Activated CD8-positive, alpha-beta memory T cell treated with anti-CD3 and anti-CD28 coated beads for 24 hours (primary cell): Measurements from ENCODE around the gene ATP6AP1.

Experiments used
- DNase-seq: peaks from one replicate; pipeline ENCODE4 v3.0.0-alpha.2; 2020

The ATP6AP1 gene

DNA sequence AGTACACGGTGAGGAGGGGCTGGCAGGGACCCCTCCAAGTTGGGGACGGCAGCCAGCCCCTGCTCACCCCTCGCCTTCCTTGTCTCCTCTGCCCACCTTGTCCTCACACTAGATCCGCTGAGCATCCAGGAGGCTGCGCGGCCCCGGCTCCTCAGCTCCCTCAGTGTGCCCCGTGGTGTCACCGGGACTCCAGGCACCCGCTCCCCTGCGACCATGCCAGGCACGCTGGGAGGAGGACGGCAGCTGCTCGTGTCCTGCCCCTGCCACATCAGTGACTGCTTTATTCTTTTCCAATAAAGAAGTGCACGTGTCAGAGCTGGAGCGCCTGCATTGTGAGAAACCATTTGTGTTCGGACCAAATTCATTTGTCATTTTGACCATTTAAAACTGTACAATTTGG, 21.8 kb downstream of the ATP6AP1 start:
- no peak for DNase-seq

DNA sequence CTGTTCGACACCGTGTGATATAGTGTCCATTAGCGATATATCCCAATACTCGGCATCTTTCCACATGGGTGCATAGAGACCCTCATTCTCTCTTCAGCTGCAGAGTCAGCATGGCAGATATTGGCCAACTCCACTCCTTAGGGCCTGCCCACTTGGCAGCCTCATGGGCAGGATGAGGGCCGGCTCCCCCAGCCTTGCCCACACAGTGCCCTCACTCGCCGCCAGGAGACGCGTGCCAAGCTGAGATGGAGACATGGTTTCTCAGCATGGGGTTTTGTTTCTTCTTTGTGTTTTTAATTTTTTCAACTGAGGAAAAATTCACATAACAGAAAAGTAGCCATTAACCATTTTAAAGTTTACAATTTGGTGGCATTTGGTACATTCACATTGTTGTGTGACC, 24.3 kb downstream of the ATP6AP1 start:
- DNase-seq, result no peak

DNA sequence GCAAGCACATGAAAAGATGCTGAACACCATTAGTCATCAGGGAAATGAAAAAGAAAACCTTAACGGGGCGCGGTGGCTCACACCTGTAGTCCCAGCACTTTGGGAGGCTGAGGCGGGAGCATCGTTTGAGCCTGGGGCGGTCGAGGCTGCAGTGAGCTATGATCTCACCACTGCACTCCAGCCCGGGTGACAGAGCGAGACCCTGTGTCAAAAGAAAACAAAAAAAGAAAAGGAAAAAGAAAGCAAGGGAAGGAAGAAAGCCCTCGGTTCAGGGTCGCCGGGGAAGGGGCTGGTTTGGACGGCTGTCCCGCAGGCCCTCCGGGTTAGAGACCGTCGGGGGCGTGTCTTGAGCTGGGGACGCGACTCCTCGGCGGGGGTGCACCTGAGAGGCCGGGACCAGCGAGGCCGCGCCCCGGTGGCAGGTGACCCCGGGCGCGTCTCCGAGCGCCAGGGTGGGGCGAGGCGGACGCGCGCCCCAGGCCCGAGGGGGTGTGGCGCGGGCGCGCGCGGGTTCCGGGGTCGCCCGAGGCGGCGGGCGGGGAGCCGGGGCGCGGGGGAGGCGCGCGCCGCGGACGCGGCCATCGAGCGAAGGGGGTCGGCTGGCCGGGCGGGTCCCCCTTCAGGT, 29.1 kb downstream of the ATP6AP1 start:
- DNase-seq, result no peak

DNA sequence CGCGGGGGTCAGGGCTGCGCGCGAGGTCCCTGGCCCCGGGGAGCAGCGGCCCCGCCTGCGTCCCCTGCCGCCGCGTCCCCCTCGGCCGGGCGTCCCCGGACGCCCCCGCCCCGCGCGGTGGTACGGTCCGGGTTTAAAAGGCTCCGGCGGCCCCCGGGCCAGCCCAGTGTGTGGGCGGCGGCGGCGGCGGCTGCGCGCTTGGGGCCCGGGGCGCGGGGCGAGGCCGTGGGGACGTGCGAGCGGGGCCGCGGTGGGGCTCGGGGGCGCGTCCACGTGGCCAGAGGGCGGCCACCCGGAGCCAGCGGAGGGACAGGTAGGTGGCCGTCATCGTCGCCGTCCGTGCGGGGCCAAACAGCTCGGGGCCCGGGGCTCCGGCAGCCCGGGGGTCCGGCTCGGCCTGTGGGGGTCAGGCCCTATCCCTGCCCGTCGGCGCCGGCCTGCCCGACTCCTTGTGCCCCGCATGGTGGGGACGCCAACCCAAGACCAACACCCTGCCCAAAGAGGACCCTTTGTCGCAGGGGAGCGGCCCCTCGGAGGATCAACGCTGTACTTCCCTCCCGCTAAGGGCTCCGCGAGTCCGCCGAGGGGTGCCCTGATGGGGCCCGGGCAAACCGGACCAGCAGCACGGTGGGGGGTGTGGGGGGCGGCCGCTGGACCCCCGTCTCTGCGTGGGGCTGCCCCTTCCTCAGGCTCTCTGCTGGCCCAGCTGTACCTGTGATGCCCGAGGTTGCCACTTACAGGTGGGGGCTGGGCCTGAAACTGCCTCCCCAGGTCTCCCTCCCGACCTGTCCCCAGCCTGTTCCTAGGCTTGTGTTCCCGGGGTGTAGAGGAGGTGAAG, 29.9 kb downstream of the ATP6AP1 start, which contains the start of gene PLXNA3:
TSS of gene PLXNA3 (plus strand) at position 166 of the 838 bp plus-strand sequence. CDS start 1,903 bp downstream, outside the sequence.
- DNase-seq, result peak; percentile 84

DNA sequence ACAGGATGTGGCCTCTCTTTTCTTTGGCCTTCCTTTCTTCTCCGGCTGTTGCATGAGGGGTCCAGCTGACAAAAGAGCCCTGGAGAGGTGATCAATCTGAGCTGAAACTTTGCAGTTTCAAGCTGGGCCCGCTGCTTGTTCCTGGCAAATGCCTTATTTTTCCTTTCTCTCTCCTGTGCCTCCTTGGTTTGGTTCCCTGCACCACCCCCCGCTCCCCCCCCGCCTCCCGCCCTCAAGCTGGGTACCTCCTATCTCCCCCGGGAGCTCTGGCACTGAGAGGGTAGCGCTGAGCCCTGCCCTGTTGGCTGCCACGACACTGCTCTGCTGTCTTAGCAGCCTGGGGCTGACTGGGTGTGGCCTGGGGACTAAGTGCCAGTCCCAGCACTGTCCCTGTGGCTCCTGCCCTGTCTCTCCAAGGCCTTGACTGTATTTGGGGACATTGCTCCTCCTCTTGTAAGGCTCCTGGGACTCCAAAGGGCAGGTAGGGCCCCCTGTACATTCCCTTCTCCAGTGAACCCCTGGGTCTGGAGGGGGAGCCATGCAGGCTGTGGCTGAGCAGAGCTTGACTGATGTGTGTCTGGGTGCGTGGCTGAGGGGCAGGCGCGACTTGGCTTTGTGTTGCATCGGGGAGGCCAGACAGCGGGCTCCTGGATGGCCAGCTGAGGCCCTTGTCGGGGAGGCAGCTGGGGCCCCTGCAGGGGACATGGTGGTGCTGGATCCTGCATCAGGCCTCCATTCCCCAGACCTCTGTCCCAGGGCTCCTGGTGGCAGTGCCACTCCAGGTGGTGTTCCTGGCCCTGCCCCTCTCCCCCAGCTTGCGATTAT, 30.7 kb downstream of the ATP6AP1 start:
- peak; percentile 65 for DNase-seq

DNA sequence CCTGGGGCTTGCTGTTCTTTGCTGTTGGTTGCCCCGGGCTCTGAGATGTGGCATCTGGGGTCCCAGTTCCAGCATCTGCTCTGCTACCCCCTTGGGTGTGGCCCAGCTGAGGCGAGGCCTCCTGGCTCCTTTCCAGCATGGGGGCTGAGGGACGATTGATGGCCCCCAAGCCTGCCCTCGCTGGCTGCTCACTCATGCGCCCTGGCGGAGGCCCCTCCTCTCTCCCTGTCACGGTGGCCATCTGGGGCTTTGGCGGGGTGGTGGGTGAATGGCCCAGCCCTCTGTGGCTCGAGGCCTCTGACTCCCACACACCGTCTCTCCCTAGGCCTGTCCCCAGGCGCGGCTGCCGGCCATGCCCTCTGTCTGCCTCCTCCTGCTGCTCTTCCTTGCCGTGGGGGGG, 31.4 kb downstream of the ATP6AP1 start:
- DNase-seq, result no peak

DNA sequence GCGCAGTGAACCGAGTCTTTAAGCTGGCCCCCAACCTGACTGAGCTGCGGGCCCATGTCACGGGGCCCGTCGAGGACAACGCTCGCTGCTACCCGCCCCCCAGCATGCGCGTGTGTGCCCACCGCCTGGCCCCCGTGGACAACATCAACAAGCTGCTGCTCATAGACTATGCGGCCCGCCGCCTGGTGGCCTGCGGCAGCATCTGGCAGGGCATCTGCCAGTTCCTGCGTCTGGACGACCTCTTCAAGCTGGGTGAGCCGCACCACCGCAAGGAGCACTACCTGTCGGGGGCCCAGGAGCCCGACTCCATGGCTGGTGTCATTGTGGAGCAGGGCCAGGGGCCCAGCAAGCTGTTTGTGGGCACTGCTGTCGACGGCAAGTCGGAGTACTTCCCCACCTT, 31.8 kb downstream of the ATP6AP1 start:
- no peak for DNase-seq

DNA sequence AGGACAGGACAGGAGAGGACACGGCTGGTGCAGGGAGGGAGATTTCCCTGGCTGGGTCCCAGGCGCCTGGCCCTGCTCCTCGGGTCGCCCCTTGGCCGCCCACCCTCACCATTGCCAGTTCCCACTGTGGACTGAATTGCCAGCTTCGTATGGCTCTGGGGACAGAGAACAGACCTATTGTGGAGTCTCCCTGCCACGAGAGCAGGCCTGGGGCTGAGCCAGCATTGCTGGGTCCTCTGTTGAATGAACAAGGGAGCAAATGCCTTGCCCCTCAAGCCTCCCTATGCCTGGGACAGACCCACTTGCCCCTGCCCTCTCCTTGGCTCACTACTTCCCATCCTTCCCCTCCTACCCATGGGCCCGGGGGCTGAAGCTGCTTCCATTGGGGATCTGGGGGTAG, 33.9 kb downstream of the ATP6AP1 start:
- no peak for DNase-seq

DNA sequence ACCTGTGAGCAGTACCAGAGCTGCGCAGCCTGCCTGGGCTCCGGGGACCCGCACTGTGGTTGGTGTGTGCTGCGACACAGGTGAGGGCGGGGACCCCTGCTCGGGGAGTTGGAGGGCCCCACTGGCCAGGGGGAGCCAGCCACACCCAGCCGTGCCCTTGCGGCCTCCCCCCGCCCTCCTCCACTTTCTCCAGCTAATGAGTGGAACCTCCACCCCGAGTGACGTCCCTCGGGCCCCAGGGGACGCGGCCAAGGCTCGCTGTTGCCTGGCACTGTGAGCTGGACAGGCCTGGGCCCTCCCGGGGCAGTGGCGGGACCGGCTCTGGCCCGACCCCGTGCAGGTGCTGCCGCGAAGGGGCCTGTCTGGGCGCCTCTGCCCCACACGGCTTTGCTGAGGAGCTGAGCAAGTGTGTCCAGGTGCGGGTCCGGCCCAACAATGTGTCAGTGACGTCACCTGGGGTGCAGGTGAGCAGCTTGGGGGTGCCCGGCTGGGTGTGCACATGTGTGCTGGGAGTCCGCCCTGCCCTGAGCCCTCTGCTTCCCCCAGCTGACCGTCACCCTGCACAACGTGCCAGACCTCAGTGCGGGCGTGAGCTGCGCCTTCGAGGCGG, 35.2 kb downstream of the ATP6AP1 start:
- DNase-seq, result no peak

DNA sequence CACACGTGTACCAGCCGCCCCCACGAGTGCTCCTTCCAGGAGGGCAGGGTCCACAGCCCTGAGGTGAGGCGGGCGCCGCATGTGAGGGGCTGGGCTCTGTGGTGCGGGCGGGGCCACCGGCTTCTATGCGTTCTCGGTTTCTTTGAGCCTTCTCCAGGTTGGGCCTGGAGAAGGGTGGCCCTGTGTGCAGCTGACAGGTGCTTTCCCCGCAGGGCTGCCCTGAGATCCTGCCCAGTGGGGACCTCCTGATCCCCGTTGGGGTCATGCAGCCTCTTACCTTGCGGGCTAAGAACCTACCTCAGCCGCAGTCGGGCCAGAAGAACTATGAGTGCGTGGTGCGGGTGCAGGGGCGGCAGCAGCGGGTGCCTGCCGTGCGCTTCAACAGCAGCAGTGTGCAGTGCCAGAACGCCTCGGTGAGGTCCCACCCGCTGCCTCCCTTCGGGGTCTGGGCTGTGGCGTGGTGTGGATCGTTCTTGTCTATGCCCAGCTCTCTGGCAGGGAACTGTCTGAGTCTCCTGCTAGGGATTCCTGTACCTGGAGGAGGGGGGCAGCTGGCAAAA, 36.4 kb downstream of the ATP6AP1 start:
- no peak for DNase-seq

DNA sequence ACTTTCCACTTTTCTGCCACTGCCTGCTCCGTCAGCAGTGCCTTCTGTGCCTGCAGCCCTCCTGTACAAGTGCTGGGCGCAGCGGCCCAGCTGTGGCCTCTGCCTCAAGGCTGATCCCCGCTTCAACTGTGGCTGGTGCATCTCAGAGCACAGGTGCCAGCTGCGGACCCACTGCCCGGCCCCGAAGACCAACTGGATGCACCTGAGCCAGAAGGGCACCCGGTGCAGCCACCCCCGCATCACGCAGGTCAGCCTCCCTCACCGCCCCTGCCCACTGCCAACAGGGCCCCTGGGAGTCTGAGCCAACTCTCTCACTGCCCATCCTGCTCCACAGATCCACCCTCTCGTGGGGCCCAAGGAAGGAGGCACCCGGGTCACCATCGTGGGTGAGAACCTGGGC, 37.1 kb downstream of the ATP6AP1 start:
- DNase-seq, result no peak

DNA sequence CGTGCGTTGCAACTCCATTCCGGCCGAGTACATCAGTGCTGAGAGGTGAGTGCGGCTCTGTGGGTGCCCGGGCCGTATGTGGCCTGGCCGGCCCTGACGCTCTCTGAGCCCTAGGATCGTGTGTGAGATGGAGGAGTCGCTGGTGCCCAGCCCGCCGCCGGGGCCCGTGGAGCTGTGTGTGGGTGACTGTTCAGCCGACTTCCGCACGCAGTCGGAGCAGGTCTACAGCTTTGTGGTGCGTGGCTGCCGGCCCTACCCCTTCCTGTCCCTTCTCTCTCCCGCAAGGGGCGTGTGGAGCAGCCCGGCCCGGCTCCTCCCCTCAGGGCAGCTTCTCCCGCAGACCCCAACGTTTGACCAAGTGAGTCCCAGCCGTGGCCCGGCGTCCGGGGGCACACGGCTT, 37.6 kb downstream of the ATP6AP1 start:
- DNase-seq, result no peak

DNA sequence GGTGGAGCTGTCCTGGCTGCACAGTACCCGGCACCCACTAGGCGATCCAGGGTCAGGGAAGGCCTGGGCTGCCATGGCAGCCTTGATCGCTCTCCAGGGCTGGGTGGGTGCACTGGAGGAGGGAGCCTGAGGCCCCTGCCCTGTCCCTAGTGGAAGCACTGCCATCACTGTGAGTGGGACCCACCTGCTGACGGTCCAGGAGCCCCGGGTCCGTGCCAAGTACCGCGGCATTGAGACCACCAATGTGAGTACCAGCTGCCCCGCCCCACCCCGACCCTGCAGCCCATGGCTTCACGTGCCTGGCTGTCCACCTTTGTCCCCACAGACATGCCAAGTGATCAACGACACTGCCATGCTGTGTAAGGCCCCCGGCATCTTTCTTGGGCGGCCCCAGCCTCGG, 38.4 kb downstream of the ATP6AP1 start:
- DNase-seq, result no peak

DNA sequence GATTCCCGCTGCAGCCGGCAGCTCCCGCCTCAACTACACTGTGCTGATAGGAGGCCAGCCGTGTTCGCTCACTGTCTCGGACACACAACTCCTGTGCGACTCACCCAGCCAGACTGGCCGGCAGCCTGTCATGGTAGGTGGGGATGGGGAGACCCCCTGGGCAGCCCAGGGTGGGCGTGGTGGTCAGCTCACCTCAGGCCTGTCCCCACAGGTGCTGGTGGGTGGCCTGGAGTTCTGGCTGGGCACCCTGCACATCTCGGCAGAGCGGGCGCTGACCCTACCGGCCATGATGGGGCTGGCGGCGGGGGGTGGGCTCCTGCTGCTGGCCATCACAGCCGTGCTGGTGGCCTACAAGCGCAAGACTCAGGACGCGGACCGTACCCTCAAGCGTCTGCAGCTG, 39.1 kb downstream of the ATP6AP1 start:
- no peak for DNase-seq

DNA sequence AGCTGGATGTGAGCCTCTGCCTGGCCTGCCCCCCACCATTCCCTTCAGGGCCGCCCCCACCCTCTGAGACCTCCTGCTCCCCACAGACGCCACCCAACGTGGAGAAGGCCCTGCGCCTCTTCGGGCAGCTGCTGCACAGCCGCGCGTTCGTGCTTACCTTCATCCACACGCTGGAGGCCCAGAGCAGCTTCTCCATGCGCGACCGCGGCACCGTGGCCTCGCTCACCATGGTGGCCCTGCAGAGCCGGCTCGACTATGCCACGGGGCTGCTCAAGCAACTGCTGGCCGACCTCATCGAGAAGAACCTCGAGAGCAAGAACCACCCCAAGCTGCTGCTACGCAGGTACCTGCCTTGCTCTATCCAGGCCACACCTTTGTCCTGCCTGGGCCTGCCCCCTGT, 39.7 kb downstream of the ATP6AP1 start:
- no peak for DNase-seq

DNA sequence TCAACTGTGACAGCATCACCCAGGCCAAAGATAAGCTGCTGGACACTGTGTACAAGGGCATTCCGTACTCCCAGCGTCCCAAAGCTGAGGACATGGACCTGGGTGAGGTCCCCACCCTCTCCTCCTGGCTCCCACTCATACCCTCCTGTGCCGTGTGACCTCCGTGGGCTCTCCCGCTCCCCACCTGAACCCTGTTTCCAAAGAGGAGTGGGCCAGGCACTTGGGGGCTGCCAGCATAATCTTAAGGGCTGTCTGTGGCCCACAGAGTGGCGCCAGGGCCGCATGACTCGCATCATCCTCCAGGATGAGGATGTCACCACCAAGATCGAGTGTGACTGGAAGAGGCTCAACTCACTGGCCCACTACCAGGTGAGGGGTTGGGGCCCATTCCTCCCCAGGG, 40.6 kb downstream of the ATP6AP1 start:
- no peak for DNase-seq

DNA sequence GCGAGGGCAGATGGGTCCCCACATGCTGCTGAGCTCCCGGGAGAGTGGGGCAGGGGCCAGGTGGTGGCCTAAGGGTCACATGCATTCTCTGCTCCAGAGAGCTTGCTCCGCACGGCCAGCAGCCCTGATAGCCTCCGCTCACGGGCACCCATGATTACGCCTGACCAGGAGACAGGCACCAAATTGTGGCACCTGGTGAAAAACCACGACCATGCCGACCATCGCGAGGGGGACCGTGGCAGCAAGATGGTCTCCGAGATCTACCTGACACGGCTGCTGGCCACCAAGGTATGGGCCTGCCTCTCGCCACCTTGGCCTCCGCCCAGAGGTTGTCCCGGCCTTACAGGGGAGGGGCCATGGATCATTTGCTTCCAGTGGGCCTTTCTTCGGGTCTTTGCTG, 41.4 kb downstream of the ATP6AP1 start:
- DNase-seq, result no peak

DNA sequence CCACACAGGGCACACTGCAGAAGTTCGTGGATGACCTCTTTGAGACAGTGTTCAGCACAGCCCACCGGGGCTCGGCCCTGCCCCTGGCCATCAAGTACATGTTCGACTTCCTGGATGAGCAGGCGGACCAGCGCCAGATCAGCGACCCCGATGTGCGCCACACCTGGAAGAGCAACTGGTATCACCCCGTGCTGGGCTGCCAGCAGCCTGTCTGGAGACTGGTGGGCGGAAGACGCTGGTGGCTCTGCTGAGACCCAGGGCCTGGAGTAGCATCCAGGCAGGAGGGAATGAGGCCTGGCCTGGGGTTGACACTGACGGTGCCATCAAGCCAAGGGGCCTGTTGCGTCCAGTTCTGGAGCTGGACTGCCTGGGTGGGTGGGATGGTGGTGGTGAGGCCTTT, 42.0 kb downstream of the ATP6AP1 start:
- no peak for DNase-seq

DNA sequence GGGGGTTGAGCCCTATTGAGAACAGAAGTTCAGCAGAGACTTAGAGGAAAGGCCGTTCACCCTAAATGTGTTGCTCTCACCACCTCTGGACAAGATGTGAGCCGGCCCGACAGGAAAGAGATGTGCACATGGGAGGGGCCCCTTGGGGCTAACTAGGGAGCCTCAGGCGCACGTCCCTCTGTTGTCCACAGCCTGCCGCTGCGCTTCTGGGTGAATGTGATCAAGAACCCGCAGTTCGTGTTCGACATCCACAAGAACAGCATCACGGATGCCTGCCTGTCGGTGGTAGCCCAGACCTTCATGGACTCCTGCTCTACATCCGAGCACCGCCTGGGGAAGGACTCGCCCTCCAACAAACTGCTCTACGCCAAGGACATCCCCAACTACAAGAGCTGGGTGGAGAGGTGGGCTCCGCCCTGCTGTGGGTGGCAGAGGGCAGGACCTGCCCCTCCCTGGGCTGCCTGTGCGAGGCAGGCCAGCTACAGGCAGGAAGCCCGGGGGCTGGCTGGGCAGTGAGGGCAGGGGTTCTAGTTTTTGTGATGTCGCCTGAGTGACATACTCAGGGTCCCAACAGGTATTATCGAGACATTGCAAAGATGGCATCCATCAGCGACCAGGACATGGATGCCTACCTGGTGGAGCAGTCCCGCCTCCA, 42.6 kb downstream of the ATP6AP1 start:
- no peak for DNase-seq

DNA sequence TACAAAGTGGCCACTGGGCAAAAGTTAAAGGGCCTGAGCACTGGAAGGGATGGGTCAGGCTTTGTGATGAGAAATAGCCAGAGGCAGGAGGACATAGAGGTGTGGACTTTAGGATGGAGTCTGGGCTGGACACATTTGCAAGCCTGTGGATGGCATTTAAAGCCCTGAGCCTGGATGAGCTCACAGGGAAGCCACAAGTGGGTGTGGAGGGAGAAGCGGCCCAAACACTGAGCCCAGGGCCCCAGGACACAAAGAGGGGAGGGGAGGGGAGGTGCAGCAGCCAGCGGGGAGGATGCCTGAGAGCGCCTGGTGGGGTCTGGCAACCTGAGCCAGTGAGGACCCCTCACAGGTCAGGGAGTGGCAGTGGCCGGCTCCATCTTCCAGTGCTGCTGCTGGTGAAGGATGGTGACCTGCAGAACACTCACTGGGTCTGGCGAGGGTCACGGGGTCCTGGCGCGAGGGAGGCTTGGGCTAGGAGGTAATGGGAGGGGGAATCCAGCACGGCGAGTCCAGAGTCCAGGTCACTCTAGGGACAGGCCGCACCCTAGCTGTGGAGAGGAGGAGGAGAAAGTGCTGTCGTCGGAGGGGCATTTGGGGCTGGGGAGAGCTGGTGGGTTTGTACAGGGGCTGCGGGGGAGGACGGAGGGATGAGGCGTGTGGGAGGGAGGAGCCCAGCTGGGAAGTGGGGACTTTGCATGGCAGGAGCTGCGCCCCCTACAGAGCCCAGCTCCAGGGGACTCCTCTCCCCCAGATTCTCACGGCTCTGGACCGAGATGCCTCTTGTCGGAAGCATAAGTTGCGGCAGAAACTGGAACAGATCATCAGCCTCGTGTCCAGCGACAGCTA, 43.6 kb downstream of the ATP6AP1 start:
- DNase-seq, result no peak
